ENCODE measurements around the gene ISG15. TPM values are rescaled to one million over a fixed set of nuclear protein-coding genes. Genes with fewer than 3 reads are reported as not detected.
A peak's percentile ranks its signal among the peaks of the same experiment; 100 is the strongest.

The ISG15 gene
- total RNA-seq, 2 donors from 2014 or later, result 8.3 to 29.0 TPM

DNA sequence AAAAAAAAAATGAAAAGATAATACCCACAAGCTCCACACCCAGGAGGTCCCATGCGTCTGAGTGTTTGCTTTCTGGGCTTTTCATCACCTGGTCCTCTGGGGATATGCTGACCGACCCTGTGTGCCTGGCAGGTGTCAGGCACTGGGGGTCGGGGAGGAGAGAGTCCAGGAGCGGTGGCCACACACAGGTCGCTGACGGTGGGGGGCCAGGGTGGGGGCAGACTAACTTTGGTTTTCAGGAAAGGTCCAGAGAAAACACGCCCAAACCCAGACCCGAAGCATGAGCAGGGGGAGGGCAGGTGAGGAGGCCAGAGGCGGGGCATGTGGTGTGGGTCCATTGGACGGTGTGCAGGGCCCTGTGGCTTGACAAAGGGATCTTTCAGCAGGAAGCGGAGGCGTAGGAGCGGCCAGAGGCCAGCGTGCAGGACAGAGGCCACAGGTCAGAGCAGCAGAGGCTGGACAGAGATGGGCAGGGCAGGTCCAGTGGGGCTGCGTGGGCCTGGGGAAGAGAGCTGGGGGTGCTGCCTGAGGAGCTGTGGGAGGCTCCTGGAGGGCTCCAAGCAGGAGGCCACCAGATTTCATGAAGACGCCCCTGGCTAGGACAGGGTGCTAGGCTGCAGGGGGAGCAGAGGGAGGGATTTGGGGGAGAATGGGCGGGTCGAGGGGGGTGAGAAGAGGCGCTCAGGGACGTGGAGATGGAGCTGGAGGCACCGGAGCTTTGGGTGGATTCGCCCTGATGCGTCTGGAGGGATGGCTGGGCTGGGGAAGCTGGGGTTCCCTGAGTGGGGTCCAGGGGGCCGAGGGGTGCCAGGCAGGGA lies 45.0 kb downstream of the ISG15 start:
- Histone ChIP-seq H3K9me3 (no peaks in the 10 kb centered on the region), H3K4me1 (peaks cover 27% of the 10 kb centered on the region), H3K36me3 (replicated peaks in 1 of 2; ENCODE audit: insufficient read depth in 1 of 2, low read depth in 2 of 2) (no peaks in the 10 kb centered on the region), H3K27me3 (peaks cover 0 to 14% of the 10 kb centered on the region in 2 donors), H3K4me3 (no peak overlapping the region), H3K27ac (no peak overlapping the region)
- TF ChIP-seq, protein P1, sequence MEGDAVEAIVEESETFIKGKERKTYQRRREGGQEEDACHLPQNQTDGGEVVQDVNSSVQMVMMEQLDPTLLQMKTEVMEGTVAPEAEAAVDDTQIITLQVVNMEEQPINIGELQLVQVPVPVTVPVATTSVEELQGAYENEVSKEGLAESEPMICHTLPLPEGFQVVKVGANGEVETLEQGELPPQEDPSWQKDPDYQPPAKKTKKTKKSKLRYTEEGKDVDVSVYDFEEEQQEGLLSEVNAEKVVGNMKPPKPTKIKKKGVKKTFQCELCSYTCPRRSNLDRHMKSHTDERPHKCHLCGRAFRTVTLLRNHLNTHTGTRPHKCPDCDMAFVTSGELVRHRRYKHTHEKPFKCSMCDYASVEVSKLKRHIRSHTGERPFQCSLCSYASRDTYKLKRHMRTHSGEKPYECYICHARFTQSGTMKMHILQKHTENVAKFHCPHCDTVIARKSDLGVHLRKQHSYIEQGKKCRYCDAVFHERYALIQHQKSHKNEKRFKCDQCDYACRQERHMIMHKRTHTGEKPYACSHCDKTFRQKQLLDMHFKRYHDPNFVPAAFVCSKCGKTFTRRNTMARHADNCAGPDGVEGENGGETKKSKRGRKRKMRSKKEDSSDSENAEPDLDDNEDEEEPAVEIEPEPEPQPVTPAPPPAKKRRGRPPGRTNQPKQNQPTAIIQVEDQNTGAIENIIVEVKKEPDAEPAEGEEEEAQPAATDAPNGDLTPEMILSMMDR (IDR thresholded peaks at IDR 0.05), result no peak
- no peak for TF ChIP-seq POLR2A (IDR thresholded peaks at IDR 0.05)
- WGBS, 2 donors, result 12 to 14% methylated on average over 19 to 24 of the region's 24 CpGs
- DNase-seq (no peak), ATAC-seq (no peak)
- intact Hi-C loops (cut with DNase I), result no loop called here

- peak in 2 of 4 donors; percentile 32 to 34 for DNase-seq
- Histone ChIP-seq H3K36me3 (replicated peaks in 1 of 2; ENCODE audit: insufficient read depth in 1 of 2, low read depth in 2 of 2) (no peaks in the 10 kb centered on the region), H3K9me3 (no peaks in the 10 kb centered on the region), H3K4me3 (peak overlapping the region in 1 of 2 donors; percentile 38), H3K27ac (no peak overlapping the region), H3K4me1 (peaks cover 32% of the 10 kb centered on the region), H3K27me3 (peaks cover 0 to 14% of the 10 kb centered on the region in 2 donors)
- intact Hi-C loops (cut with DNase I), result no loop called here
- TF ChIP-seq, protein P1 (IDR thresholded peaks at IDR 0.05), result peak in 2 of 7 experiments; percentile 10 to 11
- no peak for TF ChIP-seq POLR2A (IDR thresholded peaks at IDR 0.05)
- 0 to 1% methylated on average over 26 to 47 of the region's 48 CpGs for WGBS, 2 donors
- ATAC-seq, result peak; percentile 26
Observed at GRCh38 chr1:1058921-1059493, 45.7 kb downstream of the ISG15 start.

- H3K4me3 ChIP-seq, result peak overlapping the region in 1 of 2 donors; percentile 38
- peak in 1 of 3 donors; percentile 26 for TF ChIP-seq POLR2A (IDR thresholded peaks at IDR 0.05)
- TF ChIP-seq, protein P1 (IDR thresholded peaks at IDR 0.05), result peak in 1 of 7 experiments; percentile 20
- no peaks in the 10 kb centered on the region for H3K36me3 ChIP-seq (replicated peaks in 1 of 2; ENCODE audit: insufficient read depth in 1 of 2, low read depth in 2 of 2)
- peaks cover 37% of the 10 kb centered on the region for H3K4me1 ChIP-seq
- H3K9me3 ChIP-seq, result no peaks in the 10 kb centered on the region
- H3K27ac ChIP-seq, result no peak overlapping the region
- intact Hi-C loops (cut with DNase I), result loop anchor here (5.0 kb wide), 1 partner anchor 77 kb away; the partner anchor contains the start of gene PERM1
- 4 to 16% methylated on average over 10 to 63 of the region's 69 CpGs for WGBS, 2 donors
- DNase-seq, result peak; percentile 91 to 95 (median 92)
- peaks cover 0 to 14% of the 10 kb centered on the region in 2 donors for H3K27me3 ChIP-seq
- ATAC-seq, result peak; percentile 86
Observed at GRCh38 chr1:1059494-1060280, 46.4 kb downstream of the ISG15 start.

GRCh38 chr1:1060281-1061000 lies 47.1 kb downstream of the ISG15 start:
- Histone ChIP-seq H3K27me3 (peaks cover 0 to 14% of the 10 kb centered on the region in 2 donors), H3K4me1 (peaks cover 37% of the 10 kb centered on the region), H3K4me3 (no peak overlapping the region), H3K27ac (no peak overlapping the region), H3K36me3 (replicated peaks in 1 of 2; ENCODE audit: insufficient read depth in 1 of 2, low read depth in 2 of 2) (no peaks in the 10 kb centered on the region), H3K9me3 (no peaks in the 10 kb centered on the region)
- TF ChIP-seq POLR2A (IDR thresholded peaks at IDR 0.05), result no peak
- intact Hi-C loops (cut with DNase I), result loop anchor here (5.0 kb wide), 1 partner anchor 78 kb away; the partner anchor contains the start of gene PERM1
- no peak for ATAC-seq
- 41 to 53% methylated on average over 34 to 38 of the region's 38 CpGs for WGBS, 2 donors
- no peak for DNase-seq

Measured in body of pancreas (tissue), 4 donors.